ENCODE measurements around the gene TRAPPC3L. TPM values are rescaled to one million over a fixed set of nuclear protein-coding genes. Genes with fewer than 3 reads are reported as not detected.

Gene TRAPPC3L
- total and polyA plus RNA-seq, 2 of the 13 experiments (the other 11 are each of a cell fraction or from before 2014, with no cell fraction given) = not detected

DNA sequence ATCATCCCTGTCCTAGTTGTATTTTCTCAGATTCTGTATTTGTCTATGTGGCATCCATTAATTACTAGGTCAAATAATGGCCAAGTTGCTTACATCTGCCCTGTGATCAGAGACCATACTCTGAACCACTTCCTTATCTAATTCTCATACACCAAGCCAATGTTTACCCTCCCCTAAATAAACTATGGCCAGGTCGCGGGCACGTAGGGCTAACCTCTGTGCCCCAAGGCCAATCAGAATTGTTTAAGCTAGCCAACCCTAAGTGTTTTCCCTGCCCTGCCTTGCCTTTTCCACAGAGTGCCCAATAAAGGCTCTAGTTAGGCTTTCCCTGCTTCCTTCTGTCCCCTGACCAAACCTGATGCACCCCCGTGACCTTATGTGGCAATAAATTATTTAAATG lies 5.3 kb upstream of the TRAPPC3L start (continued):
- no peak for TF ChIP-seq ZNF17 (CRISPR knock-in tag; IDR thresholded peaks at IDR 0.05)
- no peak for TF ChIP-seq GABPB1 (CRISPR knock-in tag; IDR thresholded peaks at IDR 0.05)
- no peak for TF ChIP-seq GLI4 (CRISPR knock-in tag; IDR thresholded peaks at IDR 0.05; ENCODE audit: borderline replicate concordance)
- no peak for TF ChIP-seq CENPX (CRISPR knock-in tag; IDR thresholded peaks at IDR 0.05)
- TF ChIP-seq, protein P1, sequence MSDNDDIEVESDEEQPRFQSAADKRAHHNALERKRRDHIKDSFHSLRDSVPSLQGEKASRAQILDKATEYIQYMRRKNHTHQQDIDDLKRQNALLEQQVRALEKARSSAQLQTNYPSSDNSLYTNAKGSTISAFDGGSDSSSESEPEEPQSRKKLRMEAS (IDR thresholded peaks at IDR 0.05) = no peak
- no peak for TF ChIP-seq ZNF317 (CRISPR knock-in tag; IDR thresholded peaks at IDR 0.05)
- TF ChIP-seq ZBED4 (CRISPR knock-in tag; IDR thresholded peaks at IDR 0.05; ENCODE audit: borderline replicate concordance) = no peak
- TF ChIP-seq SALL1 (CRISPR knock-in tag; IDR thresholded peaks at IDR 0.05) = peak; percentile 88
- TF ChIP-seq ZNF614 (CRISPR knock-in tag; IDR thresholded peaks at IDR 0.05; ENCODE audit: borderline replicate concordance) = peak; percentile 61; the same call in 1 of the 2 replicates
- TF ChIP-seq ASH2L (IDR thresholded peaks at IDR 0.05; ENCODE audit: insufficient read length, low read depth, low read length) = no peak
- TF ChIP-seq MLXIP (CRISPR knock-in tag; IDR thresholded peaks at IDR 0.05; ENCODE audit: borderline replicate concordance) = no peak
- TF ChIP-seq, protein P2, sequence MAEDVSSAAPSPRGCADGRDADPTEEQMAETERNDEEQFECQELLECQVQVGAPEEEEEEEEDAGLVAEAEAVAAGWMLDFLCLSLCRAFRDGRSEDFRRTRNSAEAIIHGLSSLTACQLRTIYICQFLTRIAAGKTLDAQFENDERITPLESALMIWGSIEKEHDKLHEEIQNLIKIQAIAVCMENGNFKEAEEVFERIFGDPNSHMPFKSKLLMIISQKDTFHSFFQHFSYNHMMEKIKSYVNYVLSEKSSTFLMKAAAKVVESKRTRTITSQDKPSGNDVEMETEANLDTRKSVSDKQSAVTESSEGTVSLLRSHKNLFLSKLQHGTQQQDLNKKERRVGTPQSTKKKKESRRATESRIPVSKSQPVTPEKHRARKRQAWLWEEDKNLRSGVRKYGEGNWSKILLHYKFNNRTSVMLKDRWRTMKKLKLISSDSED (CRISPR knock-in tag; IDR thresholded peaks at IDR 0.05) = no peak
- no peak for TF ChIP-seq RNF2 (conservative IDR thresholded peaks at IDR 0.05; ENCODE audit: low read depth)
- TF ChIP-seq TGIF2 (CRISPR knock-in tag; IDR thresholded peaks at IDR 0.05) = no peak
- TF ChIP-seq HOXA3 (CRISPR knock-in tag; IDR thresholded peaks at IDR 0.05) = peak; percentile 44; the same call in 1 of the 2 replicates
- TF ChIP-seq MXD1 (CRISPR knock-in tag; IDR thresholded peaks at IDR 0.05) = no peak
- TF ChIP-seq FOXM1 (CRISPR knock-in tag; IDR thresholded peaks at IDR 0.05) = no peak
- TF ChIP-seq ELF1 (CRISPR knock-in tag; IDR thresholded peaks at IDR 0.05) = no peak
- peak; percentile 33; the same call in 1 of the 2 replicates for TF ChIP-seq NCOA2 (CRISPR knock-in tag; IDR thresholded peaks at IDR 0.05)
- no peak for TF ChIP-seq ZSCAN29 (CRISPR knock-in tag; conservative IDR thresholded peaks at IDR 0.05)
- 0 out of 2 replicates have a peak, but pooled peaks have one; percentile 47 for TF ChIP-seq KDM6A (CRISPR knock-in tag; IDR thresholded peaks at IDR 0.05; ENCODE audit: low read depth)
- no peak for TF ChIP-seq IRF9 (CRISPR knock-in tag; IDR thresholded peaks at IDR 0.05; ENCODE audit: borderline replicate concordance)

All from HepG2 (cell line).